ENCODE data around the gene APOD. TPM values are rescaled to one million over a fixed set of nuclear protein-coding genes. Genes with fewer than 3 reads are reported as not detected.

The APOD gene
- total and polyA plus RNA-seq, 2 of the 4 experiments (the other 2 are of a cell fraction), result 0.36 TPM; not detected in 1

DNA sequence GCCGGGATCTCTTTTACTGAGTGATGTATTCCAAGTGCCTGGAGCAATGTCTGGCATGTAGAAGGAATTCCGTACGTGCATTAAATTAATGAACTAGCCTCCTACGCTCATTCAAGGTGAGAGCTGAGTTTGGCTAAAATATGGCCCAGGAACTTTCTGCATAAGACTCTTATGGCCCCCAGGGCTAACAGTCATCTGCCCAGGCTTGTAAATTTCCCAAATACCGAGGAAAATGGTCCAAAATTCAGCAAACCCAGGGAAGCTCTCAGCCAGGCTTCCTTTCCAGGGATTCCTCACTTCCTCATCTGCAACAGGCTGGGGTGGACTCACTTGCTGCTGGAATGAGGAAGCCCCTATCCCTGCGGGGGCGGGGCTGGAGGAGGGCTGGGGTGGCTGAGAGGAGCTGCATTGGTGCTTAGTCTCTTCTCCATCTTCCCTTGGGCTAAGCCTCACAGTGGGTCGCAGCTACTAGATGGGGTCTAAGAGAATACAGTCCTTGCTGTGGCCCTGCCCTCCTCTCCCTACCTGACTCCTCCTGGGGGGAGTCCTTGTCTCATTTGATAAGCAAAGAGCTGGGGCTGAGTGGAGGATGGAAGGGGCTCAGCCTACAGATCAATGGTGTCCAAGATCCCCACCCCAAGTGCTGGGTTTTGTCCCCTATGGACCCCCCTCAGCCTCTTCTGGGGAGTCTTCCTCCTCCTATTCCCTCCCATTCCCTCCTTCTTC is 28.5 kb upstream of the APOD start:
- H3K9me1 ChIP-seq (ENCODE audit: insufficient read depth, low read length), result no peaks in the 10 kb centered on the region
- H3K56ac ChIP-seq (ENCODE audit: extremely low read depth, insufficient read depth, low read length), result no peak overlapping the region
- no peak overlapping the region for H2AK5ac ChIP-seq (ENCODE audit: low read depth, low read length)
- dilution Hi-C loops (cut with HindIII; ENCODE audit: low sequenced_read_pairs, unreplicated experiment) (no loop called here), in situ Hi-C loops (cut with MboI; ENCODE audit: low sequenced_read_pairs) (no loop called here), intact Hi-C loops (cut with micrococcal nuclease) (no loop called here)
- peaks cover 6% of the 10 kb centered on the region; the same call in 1 of the 2 replicates for H3K27me3 ChIP-seq (ENCODE audit: control insufficient read depth, insufficient read depth, low read length)
- DNase-seq, result no peak
- no peak overlapping the region for H2AFZ ChIP-seq (replicated peaks; ENCODE audit: low read length, poor library complexity)
- no peak overlapping the region for H3K18ac ChIP-seq (ENCODE audit: low read depth, low read length)
- H4K8ac ChIP-seq (ENCODE audit: low read depth in 2 of 2, low read length in 2 of 2), result no peak overlapping the region
- no peak overlapping the region for H3K23ac ChIP-seq (ENCODE audit: low read depth, low read length)
- ChIA-PET CTCF (no interaction called here), POLR2A (ENCODE audit: unreplicated experiment) (no interaction called here)
- BruUV-seq (replicated peaks), result no TSS peak
- no peak overlapping the region for H3K27ac ChIP-seq (ENCODE audit: insufficient read depth, low read length)
- no peak overlapping the region for H4K91ac ChIP-seq (ENCODE audit: insufficient read depth, low read depth, low read length)
- H4K20me1 ChIP-seq (ENCODE audit: insufficient read depth, low read length), result no peaks in the 10 kb centered on the region
- TF ChIP-seq CHD1 (IDR thresholded peaks at IDR 0.05; ENCODE audit: low read depth, low read length), result no peak
- TF ChIP-seq, protein P1, sequence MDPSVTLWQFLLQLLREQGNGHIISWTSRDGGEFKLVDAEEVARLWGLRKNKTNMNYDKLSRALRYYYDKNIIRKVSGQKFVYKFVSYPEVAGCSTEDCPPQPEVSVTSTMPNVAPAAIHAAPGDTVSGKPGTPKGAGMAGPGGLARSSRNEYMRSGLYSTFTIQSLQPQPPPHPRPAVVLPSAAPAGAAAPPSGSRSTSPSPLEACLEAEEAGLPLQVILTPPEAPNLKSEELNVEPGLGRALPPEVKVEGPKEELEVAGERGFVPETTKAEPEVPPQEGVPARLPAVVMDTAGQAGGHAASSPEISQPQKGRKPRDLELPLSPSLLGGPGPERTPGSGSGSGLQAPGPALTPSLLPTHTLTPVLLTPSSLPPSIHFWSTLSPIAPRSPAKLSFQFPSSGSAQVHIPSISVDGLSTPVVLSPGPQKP (IDR thresholded peaks at IDR 0.05; ENCODE audit: borderline replicate concordance, low read depth, low read length), result no peak
- TF ChIP-seq, protein P2, sequence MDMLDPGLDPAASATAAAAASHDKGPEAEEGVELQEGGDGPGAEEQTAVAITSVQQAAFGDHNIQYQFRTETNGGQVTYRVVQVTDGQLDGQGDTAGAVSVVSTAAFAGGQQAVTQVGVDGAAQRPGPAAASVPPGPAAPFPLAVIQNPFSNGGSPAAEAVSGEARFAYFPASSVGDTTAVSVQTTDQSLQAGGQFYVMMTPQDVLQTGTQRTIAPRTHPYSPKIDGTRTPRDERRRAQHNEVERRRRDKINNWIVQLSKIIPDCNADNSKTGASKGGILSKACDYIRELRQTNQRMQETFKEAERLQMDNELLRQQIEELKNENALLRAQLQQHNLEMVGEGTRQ (IDR thresholded peaks at IDR 0.05; ENCODE audit: low read depth, low read length), result no peak
- no peak for TF ChIP-seq RFX5 (IDR thresholded peaks at IDR 0.05; ENCODE audit: low read depth, low read length)
- TF ChIP-seq, protein P3, sequence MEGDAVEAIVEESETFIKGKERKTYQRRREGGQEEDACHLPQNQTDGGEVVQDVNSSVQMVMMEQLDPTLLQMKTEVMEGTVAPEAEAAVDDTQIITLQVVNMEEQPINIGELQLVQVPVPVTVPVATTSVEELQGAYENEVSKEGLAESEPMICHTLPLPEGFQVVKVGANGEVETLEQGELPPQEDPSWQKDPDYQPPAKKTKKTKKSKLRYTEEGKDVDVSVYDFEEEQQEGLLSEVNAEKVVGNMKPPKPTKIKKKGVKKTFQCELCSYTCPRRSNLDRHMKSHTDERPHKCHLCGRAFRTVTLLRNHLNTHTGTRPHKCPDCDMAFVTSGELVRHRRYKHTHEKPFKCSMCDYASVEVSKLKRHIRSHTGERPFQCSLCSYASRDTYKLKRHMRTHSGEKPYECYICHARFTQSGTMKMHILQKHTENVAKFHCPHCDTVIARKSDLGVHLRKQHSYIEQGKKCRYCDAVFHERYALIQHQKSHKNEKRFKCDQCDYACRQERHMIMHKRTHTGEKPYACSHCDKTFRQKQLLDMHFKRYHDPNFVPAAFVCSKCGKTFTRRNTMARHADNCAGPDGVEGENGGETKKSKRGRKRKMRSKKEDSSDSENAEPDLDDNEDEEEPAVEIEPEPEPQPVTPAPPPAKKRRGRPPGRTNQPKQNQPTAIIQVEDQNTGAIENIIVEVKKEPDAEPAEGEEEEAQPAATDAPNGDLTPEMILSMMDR (conservative IDR thresholded peaks at IDR 0.05; ENCODE audit: low read depth, low read length), result no peak
- TF ChIP-seq RAD21 (IDR thresholded peaks at IDR 0.05; ENCODE audit: low read length), result no peak
- TF ChIP-seq MAZ (IDR thresholded peaks at IDR 0.05; ENCODE audit: borderline replicate concordance, low read depth, low read length), result no peak
- no peak for TF ChIP-seq SMC3 (IDR thresholded peaks at IDR 0.05; ENCODE audit: low read depth, low read length)
- no peak for TF ChIP-seq MAFK (IDR thresholded peaks at IDR 0.05; ENCODE audit: low read depth, low read length)
- peak; percentile 24; the same call in 1 of the 2 replicates for ATAC-seq (ENCODE audit: low read depth)
- no peaks in the 10 kb centered on the region for H3K4me1 ChIP-seq (ENCODE audit: control insufficient read depth, insufficient read depth, low read length)
- no peak overlapping the region for H2BK5ac ChIP-seq (ENCODE audit: low read depth, low read length, poor library complexity, severe bottlenecking)
- no peak overlapping the region for H3K4me3 ChIP-seq (ENCODE audit: insufficient read depth, low read depth, low read length)
- H4K5ac ChIP-seq (ENCODE audit: low read depth, low read length), result no peak overlapping the region
- H3K9me3 ChIP-seq (ENCODE audit: control insufficient read depth, insufficient read depth, low read length), result no peaks in the 10 kb centered on the region
- H3K14ac ChIP-seq (replicated peaks; ENCODE audit: low read depth, low read length), result no peak overlapping the region
- no peak overlapping the region for H3K4me2 ChIP-seq (ENCODE audit: low read depth, low read length)
- H2BK15ac ChIP-seq (ENCODE audit: low read depth, low read length), result no peak overlapping the region
- WGBS, 2 experiments (ENCODE audit: extremely low coverage in 2 of 2, insufficient read length in 1 of 2), result no CpG with 5 or more reads among the region's 8 CpGs
- H3K9ac ChIP-seq (ENCODE audit: low read depth, low read length), result no peak overlapping the region
- H2BK120ac ChIP-seq (ENCODE audit: low read depth, low read length), result no peak overlapping the region
- no peaks in the 10 kb centered on the region for H3K79me1 ChIP-seq (ENCODE audit: low read depth in 1 of 2, low read length in 2 of 2)
- H3K36me3 ChIP-seq (ENCODE audit: control insufficient read depth, insufficient read depth, low read length), result no peaks in the 10 kb centered on the region
- no peak overlapping the region for H3K4ac ChIP-seq (ENCODE audit: low read depth, low read length)
- no peak overlapping the region for H2AK9ac ChIP-seq (replicated peaks; ENCODE audit: low read depth, low read length, poor library complexity)
- H2BK20ac ChIP-seq (ENCODE audit: low read depth, low read length), result no peak overlapping the region

Data from IMR-90 (cell line).